ENCODE results near the gene CPNE2.

CPNE2 gene

DNA sequence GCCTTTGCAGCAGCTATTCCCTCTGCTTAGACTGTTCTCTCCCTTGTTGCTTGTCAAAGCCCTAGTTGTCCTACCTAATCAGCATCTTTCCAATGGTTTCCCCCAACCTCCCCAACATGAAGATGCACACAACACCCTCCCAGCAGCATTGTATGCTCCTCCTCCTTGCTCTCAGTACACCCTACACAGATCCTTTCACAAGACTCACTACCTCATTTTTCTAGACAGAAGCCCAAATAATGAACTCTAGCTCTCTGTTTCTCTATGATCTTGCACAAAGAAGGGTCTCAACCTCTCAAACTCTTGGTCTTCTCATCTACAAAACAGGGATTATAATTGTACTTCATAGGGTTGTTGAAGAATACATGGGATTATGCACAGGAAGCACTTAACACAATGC lies 74.1 kb downstream of the CPNE2 start:
- Histone ChIP-seq H3K27ac (ENCODE audit: poor library complexity, severe bottlenecking) (no peak overlapping the region), H3K4me1 (ENCODE audit: insufficient read depth, poor library complexity, severe bottlenecking) (no peaks in the 10 kb centered on the region), H3K4me3 (ENCODE audit: severe bottlenecking) (no peak overlapping the region), H3K36me3 (ENCODE audit: low read depth) (peaks cover 95% of the 10 kb centered on the region), H3K9me3 (ENCODE audit: severe bottlenecking) (no peaks in the 10 kb centered on the region), H3K27me3 (ENCODE audit: insufficient read depth, poor library complexity, severe bottlenecking) (no peaks in the 10 kb centered on the region)
- no peak for ATAC-seq (ENCODE audit: low read depth)
- TF ChIP-seq, protein P1, sequence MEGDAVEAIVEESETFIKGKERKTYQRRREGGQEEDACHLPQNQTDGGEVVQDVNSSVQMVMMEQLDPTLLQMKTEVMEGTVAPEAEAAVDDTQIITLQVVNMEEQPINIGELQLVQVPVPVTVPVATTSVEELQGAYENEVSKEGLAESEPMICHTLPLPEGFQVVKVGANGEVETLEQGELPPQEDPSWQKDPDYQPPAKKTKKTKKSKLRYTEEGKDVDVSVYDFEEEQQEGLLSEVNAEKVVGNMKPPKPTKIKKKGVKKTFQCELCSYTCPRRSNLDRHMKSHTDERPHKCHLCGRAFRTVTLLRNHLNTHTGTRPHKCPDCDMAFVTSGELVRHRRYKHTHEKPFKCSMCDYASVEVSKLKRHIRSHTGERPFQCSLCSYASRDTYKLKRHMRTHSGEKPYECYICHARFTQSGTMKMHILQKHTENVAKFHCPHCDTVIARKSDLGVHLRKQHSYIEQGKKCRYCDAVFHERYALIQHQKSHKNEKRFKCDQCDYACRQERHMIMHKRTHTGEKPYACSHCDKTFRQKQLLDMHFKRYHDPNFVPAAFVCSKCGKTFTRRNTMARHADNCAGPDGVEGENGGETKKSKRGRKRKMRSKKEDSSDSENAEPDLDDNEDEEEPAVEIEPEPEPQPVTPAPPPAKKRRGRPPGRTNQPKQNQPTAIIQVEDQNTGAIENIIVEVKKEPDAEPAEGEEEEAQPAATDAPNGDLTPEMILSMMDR (IDR thresholded peaks at IDR 0.05; ENCODE audit: poor library complexity, severe bottlenecking) = no peak
- DNase-seq (ENCODE audit: low spot score) = no peak

DNA sequence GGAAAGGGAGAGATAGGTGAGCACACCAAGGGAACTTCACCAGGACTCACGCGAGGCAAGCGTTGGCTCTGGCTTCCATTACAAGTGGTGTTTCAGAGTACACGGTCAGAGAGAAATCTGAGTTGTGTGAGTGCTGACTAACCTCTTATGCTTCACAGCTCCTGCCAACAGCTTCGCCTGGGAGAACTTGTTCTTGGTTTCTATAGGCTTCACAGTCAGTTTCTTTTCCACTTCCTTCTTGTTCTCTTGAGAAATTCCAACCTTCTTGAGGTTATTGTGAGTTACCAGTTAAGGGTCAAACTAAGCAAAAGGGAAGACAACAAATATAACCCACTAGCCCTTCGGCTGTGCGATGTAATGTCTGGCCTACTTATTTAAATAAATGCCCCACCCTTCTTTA lies 74.6 kb downstream of the CPNE2 start:
- no peaks in the 10 kb centered on the region for H3K27me3 ChIP-seq (ENCODE audit: insufficient read depth, poor library complexity, severe bottlenecking)
- TF ChIP-seq, protein P1 (IDR thresholded peaks at IDR 0.05; ENCODE audit: poor library complexity, severe bottlenecking) = no peak
- H3K36me3 ChIP-seq (ENCODE audit: low read depth) = peaks cover 95% of the 10 kb centered on the region
- DNase-seq (ENCODE audit: low spot score) = no peak
- no peaks in the 10 kb centered on the region for H3K4me1 ChIP-seq (ENCODE audit: insufficient read depth, poor library complexity, severe bottlenecking)
- H3K27ac ChIP-seq (ENCODE audit: poor library complexity, severe bottlenecking) = no peak overlapping the region
- H3K4me3 ChIP-seq (ENCODE audit: severe bottlenecking) = no peak overlapping the region
- ATAC-seq (ENCODE audit: low read depth) = no peak
- H3K9me3 ChIP-seq (ENCODE audit: severe bottlenecking) = no peaks in the 10 kb centered on the region

DNA sequence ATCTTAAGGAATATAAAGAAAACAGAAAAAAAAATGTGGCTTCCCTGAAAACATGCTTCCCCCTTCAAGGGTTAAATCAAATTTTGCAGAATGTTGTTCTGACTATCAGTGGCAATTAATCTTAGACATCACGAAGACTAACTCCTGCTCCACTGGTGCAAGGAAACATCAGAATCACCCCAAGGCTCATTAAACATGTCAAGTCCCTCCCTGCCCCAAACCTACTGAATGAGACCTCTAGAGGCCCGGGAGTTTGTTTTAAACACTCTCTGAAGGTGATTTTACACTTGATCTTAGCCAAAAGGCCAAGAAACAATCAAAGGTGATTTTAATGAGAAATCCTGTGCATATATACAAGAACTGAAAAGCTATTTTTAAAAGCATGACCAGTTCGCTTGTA lies 75.2 kb downstream of the CPNE2 start:
- no peak for DNase-seq (ENCODE audit: low spot score)
- H3K36me3 ChIP-seq (ENCODE audit: low read depth) = peaks cover 95% of the 10 kb centered on the region

DNA sequence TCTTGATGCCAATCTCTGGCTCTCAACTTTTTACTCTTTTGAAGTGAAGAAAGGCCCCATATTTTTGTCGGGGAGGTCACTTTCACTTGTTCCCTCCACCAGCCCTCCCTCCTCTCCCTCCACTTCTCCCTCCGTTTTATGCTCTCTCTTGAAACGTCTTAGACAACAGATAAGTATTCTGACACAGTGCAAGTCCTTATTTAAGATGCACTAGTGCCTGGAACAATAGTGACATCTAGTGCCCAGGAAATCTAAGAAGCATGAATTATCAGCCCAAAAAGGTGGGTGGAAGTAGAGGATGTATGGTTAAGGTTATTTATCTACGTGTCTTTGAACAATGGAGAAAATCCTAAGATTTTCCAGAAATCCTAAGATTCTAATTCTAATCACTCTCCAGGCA lies 75.6 kb downstream of the CPNE2 start:
- H3K9me3 ChIP-seq (ENCODE audit: severe bottlenecking) = no peaks in the 10 kb centered on the region
- no peak overlapping the region for H3K27ac ChIP-seq (ENCODE audit: poor library complexity, severe bottlenecking)
- no peaks in the 10 kb centered on the region for H3K4me1 ChIP-seq (ENCODE audit: insufficient read depth, poor library complexity, severe bottlenecking)
- peaks cover 95% of the 10 kb centered on the region for H3K36me3 ChIP-seq (ENCODE audit: low read depth)
- H3K4me3 ChIP-seq (ENCODE audit: severe bottlenecking) = no peak overlapping the region
- ATAC-seq (ENCODE audit: low read depth) = peak; percentile 63
- no peaks in the 10 kb centered on the region for H3K27me3 ChIP-seq (ENCODE audit: insufficient read depth, poor library complexity, severe bottlenecking)
- DNase-seq (ENCODE audit: low spot score) = no peak
- TF ChIP-seq, protein P1 (IDR thresholded peaks at IDR 0.05; ENCODE audit: poor library complexity, severe bottlenecking) = peak; percentile 83

More for the DNA sequence above, 75.2 kb downstream of the CPNE2 start:
- Histone ChIP-seq H3K27me3 (ENCODE audit: insufficient read depth, poor library complexity, severe bottlenecking) (no peaks in the 10 kb centered on the region), H3K4me1 (ENCODE audit: insufficient read depth, poor library complexity, severe bottlenecking) (no peaks in the 10 kb centered on the region), H3K4me3 (ENCODE audit: severe bottlenecking) (no peak overlapping the region), H3K27ac (ENCODE audit: poor library complexity, severe bottlenecking) (no peak overlapping the region), H3K9me3 (ENCODE audit: severe bottlenecking) (no peaks in the 10 kb centered on the region)
- ATAC-seq (ENCODE audit: low read depth) = no peak
- TF ChIP-seq, protein P1 (IDR thresholded peaks at IDR 0.05; ENCODE audit: poor library complexity, severe bottlenecking) = no peak

DNA sequence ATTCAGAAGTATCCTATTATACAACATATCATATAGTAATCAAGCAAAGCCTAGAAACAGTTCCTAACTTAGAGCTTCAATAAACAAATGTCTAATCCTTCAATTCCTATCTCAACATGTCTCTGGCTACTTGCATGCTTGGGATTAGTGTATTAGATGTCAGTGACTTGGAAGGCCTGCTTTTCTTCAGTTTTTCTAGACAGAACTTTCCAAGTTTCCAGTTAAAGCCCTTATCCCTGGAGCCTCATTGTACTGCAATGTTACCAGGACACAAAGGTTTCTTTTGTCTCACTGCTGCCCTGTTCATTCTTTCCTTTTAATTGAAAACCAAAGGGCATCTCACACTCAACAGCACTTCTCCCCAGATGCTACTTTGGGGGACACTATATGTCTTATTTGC lies 76.9 kb downstream of the CPNE2 start:
- no peak overlapping the region for H3K27ac ChIP-seq (ENCODE audit: poor library complexity, severe bottlenecking)
- no peaks in the 10 kb centered on the region for H3K9me3 ChIP-seq (ENCODE audit: severe bottlenecking)
- no peaks in the 10 kb centered on the region for H3K27me3 ChIP-seq (ENCODE audit: insufficient read depth, poor library complexity, severe bottlenecking)
- no peak for DNase-seq (ENCODE audit: low spot score)
- TF ChIP-seq, protein P1 (IDR thresholded peaks at IDR 0.05; ENCODE audit: poor library complexity, severe bottlenecking) = no peak
- no peak for ATAC-seq (ENCODE audit: low read depth)
- H3K36me3 ChIP-seq (ENCODE audit: low read depth) = peaks cover 92% of the 10 kb centered on the region
- H3K4me3 ChIP-seq (ENCODE audit: severe bottlenecking) = no peak overlapping the region
- H3K4me1 ChIP-seq (ENCODE audit: insufficient read depth, poor library complexity, severe bottlenecking) = no peaks in the 10 kb centered on the region
